Body of pancreas (tissue), 4 donors: ENCODE results near the gene ADORA1.

Experiments used
- POLR2A ChIP-seq, 3 donors: fragments of 450-650 bp; IDR thresholded peaks; one replicate each; pipeline ENCODE4 v1.6.1; 2016; ENCODE audit warnings: antibody characterized with exemption in 3 of 3, mild to moderate bottlenecking in 2 of 3
- TF ChIP-seq, protein P1 (sequence below), 7 experiments: fragments of 450-650 bp in 4 of 7; fragments of 200-600 bp in 3 of 7; sonication (generic) in 3 of 7; IDR thresholded peaks; one replicate each; pipeline ENCODE4 v1.5.1; 2016 to 2019; ENCODE audit warnings: antibody characterized with exemption in 7 of 7

- TF ChIP-seq POLR2A (IDR thresholded peaks at IDR 0.05) = no peak
- TF ChIP-seq, protein P1, sequence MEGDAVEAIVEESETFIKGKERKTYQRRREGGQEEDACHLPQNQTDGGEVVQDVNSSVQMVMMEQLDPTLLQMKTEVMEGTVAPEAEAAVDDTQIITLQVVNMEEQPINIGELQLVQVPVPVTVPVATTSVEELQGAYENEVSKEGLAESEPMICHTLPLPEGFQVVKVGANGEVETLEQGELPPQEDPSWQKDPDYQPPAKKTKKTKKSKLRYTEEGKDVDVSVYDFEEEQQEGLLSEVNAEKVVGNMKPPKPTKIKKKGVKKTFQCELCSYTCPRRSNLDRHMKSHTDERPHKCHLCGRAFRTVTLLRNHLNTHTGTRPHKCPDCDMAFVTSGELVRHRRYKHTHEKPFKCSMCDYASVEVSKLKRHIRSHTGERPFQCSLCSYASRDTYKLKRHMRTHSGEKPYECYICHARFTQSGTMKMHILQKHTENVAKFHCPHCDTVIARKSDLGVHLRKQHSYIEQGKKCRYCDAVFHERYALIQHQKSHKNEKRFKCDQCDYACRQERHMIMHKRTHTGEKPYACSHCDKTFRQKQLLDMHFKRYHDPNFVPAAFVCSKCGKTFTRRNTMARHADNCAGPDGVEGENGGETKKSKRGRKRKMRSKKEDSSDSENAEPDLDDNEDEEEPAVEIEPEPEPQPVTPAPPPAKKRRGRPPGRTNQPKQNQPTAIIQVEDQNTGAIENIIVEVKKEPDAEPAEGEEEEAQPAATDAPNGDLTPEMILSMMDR (IDR thresholded peaks at IDR 0.05) = no peak
Observed at GRCh38 chr1:203142684-203143408, 15.3 kb downstream of the ADORA1 start.
